Measurements from ENCODE around the gene C4A.
A peak's percentile ranks its signal among the peaks of the same experiment; 100 is the strongest.

The C4A gene

GRCh38 chr6:31949926-31950548, 31.8 kb upstream of the C4A start:
- no peak overlapping the region for H3K4me3 ChIP-seq (replicated peaks in 1 of 2; ENCODE audit: low read depth in 2 of 2, low read length in 2 of 2)
- DNase-seq (ENCODE audit: low read depth in 2 of 2), result no peak
- TF ChIP-seq CTCF (IDR thresholded peaks at IDR 0.05; ENCODE audit: low read depth, low read length), result no peak

GRCh38 chr6:31952140-31952805, 29.6 kb upstream of the C4A start:
- DNase-seq (ENCODE audit: low read depth in 2 of 2), result peak; percentile 74 to 77
- H3K4me3 ChIP-seq (replicated peaks in 1 of 2; ENCODE audit: low read depth in 2 of 2, low read length in 2 of 2), result no peak overlapping the region
- peak; percentile 87 for TF ChIP-seq CTCF (IDR thresholded peaks at IDR 0.05; ENCODE audit: low read depth, low read length)

- H3K4me3 ChIP-seq (replicated peaks in 1 of 2; ENCODE audit: low read depth in 2 of 2, low read length in 2 of 2), result no peak overlapping the region
- no peak for TF ChIP-seq CTCF (IDR thresholded peaks at IDR 0.05; ENCODE audit: low read depth, low read length)
- DNase-seq (ENCODE audit: low read depth in 2 of 2), result no peak
Measured at GRCh38 chr6:31952890-31953289, 29.0 kb upstream of the C4A start.

- H3K4me3 ChIP-seq (replicated peaks in 1 of 2; ENCODE audit: low read depth in 2 of 2, low read length in 2 of 2), result no peak overlapping the region
- no peak for DNase-seq (ENCODE audit: low read depth in 2 of 2)
Measured at GRCh38 chr6:31954511-31954910, 27.3 kb upstream of the C4A start.

GRCh38 chr6:31956796-31957195, 25.1 kb upstream of the C4A start:
- no peak for DNase-seq (ENCODE audit: low read depth in 2 of 2)
- H3K4me3 ChIP-seq (replicated peaks in 1 of 2; ENCODE audit: low read depth in 2 of 2, low read length in 2 of 2), result no peak overlapping the region
- no peak for TF ChIP-seq CTCF (IDR thresholded peaks at IDR 0.05; ENCODE audit: low read depth, low read length)

More at GRCh38 chr6:31954511-31954910, 27.3 kb upstream of the C4A start:
- no peak for TF ChIP-seq CTCF (IDR thresholded peaks at IDR 0.05; ENCODE audit: low read depth, low read length)

GRCh38 chr6:31958412-31958740, 23.5 kb upstream of the C4A start:
- no peak for DNase-seq (ENCODE audit: low read depth in 2 of 2)
- no peak for TF ChIP-seq CTCF (IDR thresholded peaks at IDR 0.05; ENCODE audit: low read depth, low read length)
- peak overlapping the region; percentile 73 to 100 for H3K4me3 ChIP-seq (replicated peaks in 1 of 2; ENCODE audit: low read depth in 2 of 2, low read length in 2 of 2)
